Inflammatory macrophage treated with lipopolysaccharide for 4 hours (primary cell): ENCODE measurements around the gene ICOS.

Experiments
- DNase-seq: peaks from one replicate; pipeline ENCODE4 v3.0.0-alpha.2; 2020

The ICOS gene

GRCh38 chr2:203936535-203936934, at the start of gene ICOS:
TSS of gene ICOS (plus strand) at chr2:203936763. CDS start at chr2:203936815, 52 bp downstream.
- DNase-seq = no peak

GRCh38 chr2:203887677-203888076, 48.9 kb upstream of the ICOS start:
- DNase-seq = no peak

- no peak for DNase-seq
Measured at GRCh38 chr2:203889542-203889941, 47.0 kb upstream of the ICOS start.

- no peak for DNase-seq
Measured at GRCh38 chr2:203889944-203890343, 46.6 kb upstream of the ICOS start.

GRCh38 chr2:203890733-203891132, 45.8 kb upstream of the ICOS start:
- DNase-seq = no peak

- DNase-seq = peak; percentile 93
Measured at GRCh38 chr2:203891474-203891873, 45.1 kb upstream of the ICOS start.

- DNase-seq = no peak
Measured at GRCh38 chr2:203892207-203892606, 44.4 kb upstream of the ICOS start.

- no peak for DNase-seq
Measured at GRCh38 chr2:203893401-203893800, 43.2 kb upstream of the ICOS start.

- DNase-seq = no peak
Measured at GRCh38 chr2:203893840-203894239, 42.7 kb upstream of the ICOS start.

GRCh38 chr2:203894262-203894661, 42.3 kb upstream of the ICOS start:
- no peak for DNase-seq

- DNase-seq = peak; percentile 84
Measured at GRCh38 chr2:203897544-203897943, 39.0 kb upstream of the ICOS start.

GRCh38 chr2:203898657-203899056, 37.9 kb upstream of the ICOS start:
- peak; percentile 78 for DNase-seq

- no peak for DNase-seq
Measured at GRCh38 chr2:203900253-203900652, 36.3 kb upstream of the ICOS start.

- DNase-seq = peak; percentile 21
Measured at GRCh38 chr2:203904022-203904421, 32.5 kb upstream of the ICOS start.

- no peak for DNase-seq
Measured at GRCh38 chr2:203905656-203906055, 30.9 kb upstream of the ICOS start.

- peak; percentile 87 for DNase-seq
Measured at GRCh38 chr2:203908066-203908796, 28.3 kb upstream of the ICOS start.

- no peak for DNase-seq
Measured at GRCh38 chr2:203908797-203909185, 27.8 kb upstream of the ICOS start.

GRCh38 chr2:203909261-203909967, 27.1 kb upstream of the ICOS start:
- DNase-seq = peak; percentile 90

GRCh38 chr2:203909974-203910373, 26.6 kb upstream of the ICOS start:
- DNase-seq = no peak

- no peak for DNase-seq
Measured at GRCh38 chr2:203913947-203914346, 22.6 kb upstream of the ICOS start.

GRCh38 chr2:203914546-203915182, 21.9 kb upstream of the ICOS start:
- no peak for DNase-seq

- no peak for DNase-seq
Measured at GRCh38 chr2:203915256-203915655, 21.3 kb upstream of the ICOS start.

- DNase-seq = no peak
Measured at GRCh38 chr2:203916756-203917155, 19.8 kb upstream of the ICOS start.

GRCh38 chr2:203918264-203918663, 18.3 kb upstream of the ICOS start:
- no peak for DNase-seq
